Stimulated activated CD4-positive, alpha-beta T cell treated with anti-CD3 and anti-CD28 coated beads, Interleukin-1b, Interleukin-23, amount 100 ng/mL, for 1 hour (primary cell): ENCODE data around the gene KLHL1.

Experiments
- DNase-seq, 2 donors: peaks; one replicate each; pipeline ENCODE4 v3.0.0-alpha.2; 2020; ENCODE audit warnings: low read depth in 2 of 2

The KLHL1 gene

GRCh38 chr13:69683921-69684686 lies 424.1 kb downstream of the KLHL1 start:
- DNase-seq, result no peak

- DNase-seq, result no peak
Measured at GRCh38 chr13:69681722-69682121, 426.5 kb downstream of the KLHL1 start.

GRCh38 chr13:69677343-69677742 lies 430.9 kb downstream of the KLHL1 start:
- no peak for DNase-seq

GRCh38 chr13:69676286-69676685 lies 432.0 kb downstream of the KLHL1 start:
- DNase-seq, result no peak

GRCh38 chr13:69660155-69660554 lies 448.1 kb downstream of the KLHL1 start:
- no peak for DNase-seq

GRCh38 chr13:69657676-69658075 lies 450.6 kb downstream of the KLHL1 start:
- no peak for DNase-seq

- DNase-seq, result no peak
Measured at GRCh38 chr13:69654392-69654791, 453.9 kb downstream of the KLHL1 start.
